ENCODE data around the gene P2RY6.

DNA sequence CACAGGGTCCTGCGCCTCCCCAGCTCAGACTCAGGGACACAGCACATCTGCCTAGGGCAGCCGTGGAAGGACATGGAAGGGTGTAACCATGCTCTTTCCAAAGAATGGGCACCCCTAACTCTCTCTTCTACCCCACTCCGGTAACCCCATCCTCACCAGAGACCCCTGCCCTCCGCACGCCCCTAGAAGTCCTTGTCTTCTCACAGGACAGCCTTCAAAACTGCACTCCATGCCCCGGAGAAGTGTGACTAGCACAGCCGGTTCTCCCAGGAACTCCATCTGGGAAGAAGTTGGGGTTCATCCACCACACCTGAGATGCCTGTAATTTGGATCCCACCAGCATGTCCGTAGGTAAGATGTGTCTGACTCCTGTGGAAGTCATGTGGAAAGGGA is 29.0 kb upstream of the P2RY6 start:
- TF ChIP-seq, protein P1, sequence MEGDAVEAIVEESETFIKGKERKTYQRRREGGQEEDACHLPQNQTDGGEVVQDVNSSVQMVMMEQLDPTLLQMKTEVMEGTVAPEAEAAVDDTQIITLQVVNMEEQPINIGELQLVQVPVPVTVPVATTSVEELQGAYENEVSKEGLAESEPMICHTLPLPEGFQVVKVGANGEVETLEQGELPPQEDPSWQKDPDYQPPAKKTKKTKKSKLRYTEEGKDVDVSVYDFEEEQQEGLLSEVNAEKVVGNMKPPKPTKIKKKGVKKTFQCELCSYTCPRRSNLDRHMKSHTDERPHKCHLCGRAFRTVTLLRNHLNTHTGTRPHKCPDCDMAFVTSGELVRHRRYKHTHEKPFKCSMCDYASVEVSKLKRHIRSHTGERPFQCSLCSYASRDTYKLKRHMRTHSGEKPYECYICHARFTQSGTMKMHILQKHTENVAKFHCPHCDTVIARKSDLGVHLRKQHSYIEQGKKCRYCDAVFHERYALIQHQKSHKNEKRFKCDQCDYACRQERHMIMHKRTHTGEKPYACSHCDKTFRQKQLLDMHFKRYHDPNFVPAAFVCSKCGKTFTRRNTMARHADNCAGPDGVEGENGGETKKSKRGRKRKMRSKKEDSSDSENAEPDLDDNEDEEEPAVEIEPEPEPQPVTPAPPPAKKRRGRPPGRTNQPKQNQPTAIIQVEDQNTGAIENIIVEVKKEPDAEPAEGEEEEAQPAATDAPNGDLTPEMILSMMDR (IDR thresholded peaks at IDR 0.05) = no peak
- no peak for TF ChIP-seq EP300 (IDR thresholded peaks at IDR 0.05)
- TF ChIP-seq POLR2AphosphoS5 (IDR thresholded peaks at IDR 0.05) = no peak
- TF ChIP-seq POLR2A (IDR thresholded peaks at IDR 0.05) = no peak

Measured in suprapubic skin (tissue), 4 donors.